SU-DHL-6 (cell line): ENCODE results near the gene ZNF10.

Source experiments
- EZH2phosphoT487 ChIP-seq: fragments of 200-600 bp; sonication (generic), shearing (Covaris generic); conservative IDR thresholded peaks from 2 replicates; pipeline ENCODE4 v1.6.1; 2018; ENCODE audit warnings: mild to moderate bottlenecking, antibody characterized with exemption, low read length, moderate library complexity, mixed read lengths
- TF ChIP-seq, protein P1 (sequence below): fragments of 200-600 bp; sonication (generic); IDR thresholded peaks from one replicate; pipeline ENCODE4 v1.5.1; 2017; ENCODE audit warnings: antibody characterized with exemption, mild to moderate bottlenecking, low read length, moderate library complexity; ENCODE audit not compliant: insufficient read depth, poor library complexity, severe bottlenecking

- TF ChIP-seq, protein P1, sequence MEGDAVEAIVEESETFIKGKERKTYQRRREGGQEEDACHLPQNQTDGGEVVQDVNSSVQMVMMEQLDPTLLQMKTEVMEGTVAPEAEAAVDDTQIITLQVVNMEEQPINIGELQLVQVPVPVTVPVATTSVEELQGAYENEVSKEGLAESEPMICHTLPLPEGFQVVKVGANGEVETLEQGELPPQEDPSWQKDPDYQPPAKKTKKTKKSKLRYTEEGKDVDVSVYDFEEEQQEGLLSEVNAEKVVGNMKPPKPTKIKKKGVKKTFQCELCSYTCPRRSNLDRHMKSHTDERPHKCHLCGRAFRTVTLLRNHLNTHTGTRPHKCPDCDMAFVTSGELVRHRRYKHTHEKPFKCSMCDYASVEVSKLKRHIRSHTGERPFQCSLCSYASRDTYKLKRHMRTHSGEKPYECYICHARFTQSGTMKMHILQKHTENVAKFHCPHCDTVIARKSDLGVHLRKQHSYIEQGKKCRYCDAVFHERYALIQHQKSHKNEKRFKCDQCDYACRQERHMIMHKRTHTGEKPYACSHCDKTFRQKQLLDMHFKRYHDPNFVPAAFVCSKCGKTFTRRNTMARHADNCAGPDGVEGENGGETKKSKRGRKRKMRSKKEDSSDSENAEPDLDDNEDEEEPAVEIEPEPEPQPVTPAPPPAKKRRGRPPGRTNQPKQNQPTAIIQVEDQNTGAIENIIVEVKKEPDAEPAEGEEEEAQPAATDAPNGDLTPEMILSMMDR, result no peak
- no peak for TF ChIP-seq EZH2phosphoT487
Observed at GRCh38 chr12:133192847-133193246, 62.4 kb downstream of the ZNF10 start.
